Osteocyte (in vitro differentiated cells): ENCODE measurements around the gene IFNAR2. TPM values are rescaled to one million over a fixed set of nuclear protein-coding genes. Genes with fewer than 3 reads are reported as not detected.
A peak's percentile ranks its signal among the peaks of the same experiment; 100 is the strongest.

Experiments
- DNase-seq: peaks from one replicate; pipeline ENCODE4 v3.0.0; 2021; ENCODE audit warnings: mixed read lengths; ENCODE audit not compliant: unreplicated experiment; ENCODE audit errors: extremely low spot score
- H3K27ac Mint-ChIP-seq: one replicate; pipeline ENCODE4 v1.8.0; 2021; ENCODE audit warnings: mild to moderate bottlenecking, mixed read lengths; ENCODE audit not compliant: unreplicated experiment
- H3K27me3 Mint-ChIP-seq: one replicate; pipeline ENCODE4 v1.8.0; 2021; ENCODE audit warnings: mixed read lengths; ENCODE audit not compliant: unreplicated experiment
- H3K36me3 Mint-ChIP-seq: one replicate; pipeline ENCODE4 v1.8.0; 2021; ENCODE audit warnings: mixed read lengths; ENCODE audit not compliant: unreplicated experiment
- H3K4me1 Mint-ChIP-seq: one replicate; pipeline ENCODE4 v1.8.0; 2021; ENCODE audit warnings: mixed read lengths; ENCODE audit not compliant: unreplicated experiment
- H3K4me3 Mint-ChIP-seq: one replicate; pipeline ENCODE4 v1.8.0; 2021; ENCODE audit warnings: mild to moderate bottlenecking, moderate library complexity, mixed read lengths; ENCODE audit not compliant: unreplicated experiment
- H3K9me3 Mint-ChIP-seq: one replicate; pipeline ENCODE4 v1.8.0; 2021; ENCODE audit warnings: mixed read lengths; ENCODE audit not compliant: unreplicated experiment
- total RNA-seq: library from RNA; stranded (reverse); gene quantifications from 2 replicates; pipeline ENCODE4 v1.2.1, GENCODE V29; 2021
- TF ChIP-seq, protein P1 (sequence below): fragments of 200-600 bp; sonication (generic); IDR thresholded peaks from 2 replicates; pipeline ENCODE4 v1.5.0; 2021; ENCODE audit warnings: antibody characterized with exemption, mild to moderate bottlenecking, moderate library complexity

Gene IFNAR2
- total RNA-seq, 1 donor from 2014 or later: 15.9 TPM

DNA sequence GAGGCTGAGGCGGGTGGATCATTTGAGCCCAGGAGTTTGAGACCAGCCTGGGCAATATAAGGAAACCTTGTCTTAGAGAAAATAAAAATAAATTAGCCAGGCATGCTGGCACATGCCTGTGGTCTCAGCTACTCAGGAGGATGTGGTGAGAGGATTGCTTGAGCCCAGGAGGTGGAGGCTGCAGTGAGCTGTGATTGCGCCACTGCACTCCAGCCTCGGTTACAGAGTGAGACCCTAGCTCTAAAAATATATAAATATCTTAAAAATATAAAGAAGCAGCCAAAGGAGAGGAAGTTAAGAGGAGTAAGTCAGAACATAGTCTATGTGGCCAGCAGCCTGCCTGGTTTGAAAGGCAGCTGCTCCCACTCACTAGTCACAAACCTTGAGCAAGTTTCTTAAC lies 31.9 kb downstream of the IFNAR2 start:
- Mint-ChIP-seq H3K36me3 (peaks cover 21% of the 10 kb centered on the region), H3K27ac (no peak overlapping the region), H3K4me3 (no peak overlapping the region), H3K27me3 (no peaks in the 10 kb centered on the region), H3K4me1 (peaks cover 10% of the 10 kb centered on the region), H3K9me3 (no peaks in the 10 kb centered on the region)
- peak; percentile 44 for DNase-seq
- TF ChIP-seq, protein P1, sequence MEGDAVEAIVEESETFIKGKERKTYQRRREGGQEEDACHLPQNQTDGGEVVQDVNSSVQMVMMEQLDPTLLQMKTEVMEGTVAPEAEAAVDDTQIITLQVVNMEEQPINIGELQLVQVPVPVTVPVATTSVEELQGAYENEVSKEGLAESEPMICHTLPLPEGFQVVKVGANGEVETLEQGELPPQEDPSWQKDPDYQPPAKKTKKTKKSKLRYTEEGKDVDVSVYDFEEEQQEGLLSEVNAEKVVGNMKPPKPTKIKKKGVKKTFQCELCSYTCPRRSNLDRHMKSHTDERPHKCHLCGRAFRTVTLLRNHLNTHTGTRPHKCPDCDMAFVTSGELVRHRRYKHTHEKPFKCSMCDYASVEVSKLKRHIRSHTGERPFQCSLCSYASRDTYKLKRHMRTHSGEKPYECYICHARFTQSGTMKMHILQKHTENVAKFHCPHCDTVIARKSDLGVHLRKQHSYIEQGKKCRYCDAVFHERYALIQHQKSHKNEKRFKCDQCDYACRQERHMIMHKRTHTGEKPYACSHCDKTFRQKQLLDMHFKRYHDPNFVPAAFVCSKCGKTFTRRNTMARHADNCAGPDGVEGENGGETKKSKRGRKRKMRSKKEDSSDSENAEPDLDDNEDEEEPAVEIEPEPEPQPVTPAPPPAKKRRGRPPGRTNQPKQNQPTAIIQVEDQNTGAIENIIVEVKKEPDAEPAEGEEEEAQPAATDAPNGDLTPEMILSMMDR: no peak

DNA sequence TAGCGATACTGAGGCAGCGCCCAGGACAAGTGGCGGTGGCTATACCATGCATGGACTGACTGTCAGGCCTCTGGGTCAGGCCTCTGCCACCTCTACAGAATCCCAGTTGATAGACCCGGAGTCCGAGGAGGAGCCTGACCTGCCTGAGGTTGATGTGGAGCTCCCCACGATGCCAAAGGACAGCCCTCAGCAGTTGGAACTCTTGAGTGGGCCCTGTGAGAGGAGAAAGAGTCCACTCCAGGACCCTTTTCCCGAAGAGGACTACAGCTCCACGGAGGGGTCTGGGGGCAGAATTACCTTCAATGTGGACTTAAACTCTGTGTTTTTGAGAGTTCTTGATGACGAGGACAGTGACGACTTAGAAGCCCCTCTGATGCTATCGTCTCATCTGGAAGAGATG lies 33.2 kb downstream of the IFNAR2 start:
- H3K27ac Mint-ChIP-seq: no peak overlapping the region

DNA sequence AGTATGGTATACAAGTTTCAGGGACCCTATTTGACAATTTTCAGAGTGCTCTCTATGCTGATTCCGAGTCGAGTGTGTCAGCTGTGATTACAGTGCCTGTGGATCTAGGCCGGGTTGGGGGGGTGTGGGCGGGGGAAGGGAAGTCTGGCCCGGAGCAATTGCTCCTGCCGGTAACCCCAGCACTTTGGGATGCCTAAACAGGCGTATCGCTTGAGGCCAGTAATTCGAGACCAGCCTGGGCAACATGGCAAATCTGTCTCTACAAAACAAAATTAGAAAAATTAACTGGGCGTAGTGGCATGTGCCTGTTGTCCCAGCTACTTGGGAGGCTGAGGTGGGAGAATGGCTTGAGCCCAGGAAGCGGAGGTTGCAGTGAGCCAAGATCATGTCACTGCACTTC lies 34.8 kb downstream of the IFNAR2 start:
- TF ChIP-seq, protein P1: no peak
- H3K4me3 Mint-ChIP-seq: no peak overlapping the region
- no peaks in the 10 kb centered on the region for H3K9me3 Mint-ChIP-seq
- no peak for DNase-seq
- H3K27me3 Mint-ChIP-seq: no peaks in the 10 kb centered on the region
- no peak overlapping the region for H3K27ac Mint-ChIP-seq
- H3K36me3 Mint-ChIP-seq: peaks cover 11% of the 10 kb centered on the region
- peaks cover 25% of the 10 kb centered on the region for H3K4me1 Mint-ChIP-seq

More for the DNA sequence above, 33.2 kb downstream of the IFNAR2 start:
- Mint-ChIP-seq H3K4me1 (peaks cover 21% of the 10 kb centered on the region), H3K36me3 (peaks cover 11% of the 10 kb centered on the region), H3K27me3 (no peaks in the 10 kb centered on the region), H3K9me3 (no peaks in the 10 kb centered on the region), H3K4me3 (no peak overlapping the region)
- TF ChIP-seq, protein P1: no peak
- DNase-seq: peak; percentile 66

DNA sequence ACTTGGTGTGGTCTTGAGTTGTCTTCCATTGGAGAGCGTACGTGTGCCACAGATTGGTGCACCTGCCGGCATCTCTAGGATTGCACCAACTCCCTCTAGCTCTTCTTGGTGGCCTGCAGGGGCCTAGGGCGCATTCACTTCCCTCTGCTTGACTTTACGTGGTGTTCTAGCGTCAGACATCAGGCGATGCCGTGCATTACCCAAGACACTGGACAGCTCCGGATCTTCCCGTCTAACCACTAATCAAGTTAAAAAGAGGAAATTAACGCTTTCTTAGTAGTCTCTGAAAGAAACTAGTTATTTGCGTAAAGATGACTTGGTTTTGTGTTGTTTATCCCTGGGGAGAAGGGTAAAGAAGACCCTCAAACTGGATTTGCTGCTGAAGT lies 35.9 kb downstream of the IFNAR2 start:
- TF ChIP-seq, protein P1: no peak
- Mint-ChIP-seq H3K36me3 (peaks cover 15% of the 10 kb centered on the region), H3K27me3 (no peaks in the 10 kb centered on the region), H3K9me3 (no peaks in the 10 kb centered on the region), H3K4me3 (peak overlapping the region; percentile 89), H3K4me1 (peaks cover 25% of the 10 kb centered on the region), H3K27ac (peak overlapping the region; percentile 58)
- no peak for DNase-seq

DNA sequence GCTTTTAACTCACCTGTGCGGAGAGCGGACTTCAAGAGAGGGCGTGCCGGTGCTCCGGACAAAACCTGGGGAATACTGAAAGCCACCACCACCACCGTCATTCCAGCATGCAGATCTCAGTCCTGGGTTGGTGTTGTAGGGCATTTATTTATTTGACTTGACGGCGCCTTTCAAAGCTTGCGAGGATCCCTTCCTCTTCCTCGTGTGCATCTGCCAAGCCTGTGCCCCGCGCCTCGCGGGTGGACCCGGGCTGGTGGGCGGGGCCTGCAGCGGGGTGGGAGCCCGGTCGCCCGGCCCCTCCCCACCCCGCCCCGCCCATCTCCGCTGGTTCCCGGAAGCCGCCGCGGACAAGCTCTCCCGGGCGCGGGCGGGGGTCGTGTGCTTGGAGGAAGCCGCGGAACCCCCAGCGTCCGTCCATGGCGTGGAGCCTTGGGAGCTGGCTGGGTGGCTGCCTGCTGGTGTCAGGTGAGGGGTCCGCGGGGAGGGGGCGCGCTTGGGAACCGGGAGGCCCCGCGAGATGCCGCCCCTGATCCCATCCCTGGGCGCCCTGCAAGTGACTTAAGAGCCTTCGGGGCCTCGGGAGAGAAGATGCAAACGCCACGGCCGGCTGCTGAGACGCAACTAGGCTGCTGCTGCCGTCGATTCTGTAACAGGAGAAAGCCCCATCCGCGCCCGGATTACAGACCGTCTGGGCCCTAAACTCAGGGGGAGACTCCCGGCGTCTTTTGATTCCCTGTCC lies 36.5 kb downstream of the IFNAR2 start, which contains the start of gene IL10RB:
IL10RB (plus strand) TSS at position 318 of the 739 bp plus-strand sequence; CDS start at position 417, 99 bp downstream.
- peak; percentile 87 for DNase-seq
- H3K36me3 Mint-ChIP-seq: peaks cover 18% of the 10 kb centered on the region
- peaks cover 25% of the 10 kb centered on the region for H3K4me1 Mint-ChIP-seq
- no peaks in the 10 kb centered on the region for H3K27me3 Mint-ChIP-seq
- H3K9me3 Mint-ChIP-seq: no peaks in the 10 kb centered on the region
- TF ChIP-seq, protein P1: no peak
- H3K4me3 Mint-ChIP-seq: peak within 1 kb of the TSS; percentile 89
- peak within 1 kb of the TSS; percentile 86 for H3K27ac Mint-ChIP-seq
